Activated gamma-delta T cell treated with Interleukin-2 at 50 U/mL for 16 hours (primary cell): Measurements from ENCODE around the gene TNS1.

ENCODE experiments used
- DNase-seq: peaks from one replicate; pipeline ENCODE4 v3.0.0-alpha.2; 2020

The TNS1 gene

DNA sequence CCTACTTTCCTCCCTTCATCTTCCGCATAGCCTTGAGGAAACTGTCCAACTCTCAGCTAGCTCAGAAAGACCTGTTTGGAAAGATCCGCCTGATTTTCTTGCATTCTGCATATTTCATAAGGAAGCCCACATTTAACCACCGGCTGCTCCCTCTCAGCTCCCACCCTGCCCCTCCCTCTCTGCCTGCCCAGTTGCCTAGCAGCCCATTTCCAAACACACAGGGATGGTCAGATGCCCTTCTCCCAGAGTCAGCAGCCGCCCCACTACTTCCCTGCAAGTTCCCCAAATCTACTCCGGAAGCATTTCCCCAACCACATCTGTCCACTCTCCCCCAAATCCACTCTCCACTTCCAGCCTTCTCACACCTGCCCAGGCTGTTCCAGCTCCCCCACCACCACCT is 96.0 kb downstream of the TNS1 start:
- no peak for DNase-seq

DNA sequence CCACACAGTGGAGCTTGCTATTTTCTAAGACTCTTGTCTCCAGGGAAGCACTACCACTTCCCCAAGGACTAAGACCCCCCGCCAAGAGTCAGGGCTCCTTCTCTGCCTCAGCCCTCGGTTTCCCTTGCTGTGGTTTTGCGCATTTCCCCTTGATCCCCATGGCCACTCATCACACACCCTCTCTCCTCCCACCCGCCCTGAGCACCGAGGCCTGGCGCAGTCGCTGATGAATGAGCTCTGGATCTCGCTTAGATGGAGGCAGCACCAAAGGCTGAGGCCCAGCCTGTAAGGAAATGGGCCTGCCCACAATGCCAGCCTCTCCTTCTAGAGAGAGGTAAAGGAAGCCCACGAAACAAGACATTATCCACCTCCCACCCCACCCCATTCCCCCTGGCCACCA is 96.9 kb downstream of the TNS1 start:
- no peak for DNase-seq

DNA sequence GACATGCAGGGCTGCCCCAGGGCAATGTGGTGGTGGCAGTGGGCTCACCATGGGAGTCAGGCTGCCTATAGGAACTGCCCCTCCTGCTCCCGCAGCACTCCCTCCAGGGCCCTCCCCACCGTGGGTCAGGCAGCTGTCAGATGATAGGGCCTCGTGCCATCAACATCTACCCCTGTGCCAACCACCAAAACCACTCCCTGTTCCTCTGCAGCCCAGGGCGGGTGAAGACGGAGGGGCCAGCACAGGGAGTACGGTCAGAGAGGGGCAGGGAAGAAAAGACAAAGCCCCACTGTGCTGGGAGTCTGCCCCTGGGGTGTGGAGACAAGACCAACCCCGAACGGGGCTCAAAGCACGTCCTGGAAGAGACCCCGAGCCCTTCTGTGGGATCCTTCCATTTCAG is 97.4 kb downstream of the TNS1 start:
- DNase-seq = no peak

DNA sequence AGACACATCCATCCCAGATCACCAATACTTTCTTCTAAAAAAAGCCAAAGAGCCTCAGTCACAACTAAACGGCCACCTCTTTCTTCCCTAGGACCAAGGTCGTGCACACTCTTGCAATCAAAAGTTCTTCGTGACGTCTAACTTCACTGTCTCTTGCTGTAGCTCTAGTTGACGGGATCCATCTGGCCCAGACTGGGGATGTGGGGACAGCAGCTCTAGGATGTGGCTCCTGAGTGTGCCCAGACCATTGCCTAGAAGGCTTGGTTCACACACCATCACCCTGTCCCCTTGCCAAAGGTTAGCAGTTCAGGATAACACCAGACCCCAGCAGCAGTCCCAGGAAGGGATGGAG is 98.2 kb downstream of the TNS1 start:
- DNase-seq = no peak

DNA sequence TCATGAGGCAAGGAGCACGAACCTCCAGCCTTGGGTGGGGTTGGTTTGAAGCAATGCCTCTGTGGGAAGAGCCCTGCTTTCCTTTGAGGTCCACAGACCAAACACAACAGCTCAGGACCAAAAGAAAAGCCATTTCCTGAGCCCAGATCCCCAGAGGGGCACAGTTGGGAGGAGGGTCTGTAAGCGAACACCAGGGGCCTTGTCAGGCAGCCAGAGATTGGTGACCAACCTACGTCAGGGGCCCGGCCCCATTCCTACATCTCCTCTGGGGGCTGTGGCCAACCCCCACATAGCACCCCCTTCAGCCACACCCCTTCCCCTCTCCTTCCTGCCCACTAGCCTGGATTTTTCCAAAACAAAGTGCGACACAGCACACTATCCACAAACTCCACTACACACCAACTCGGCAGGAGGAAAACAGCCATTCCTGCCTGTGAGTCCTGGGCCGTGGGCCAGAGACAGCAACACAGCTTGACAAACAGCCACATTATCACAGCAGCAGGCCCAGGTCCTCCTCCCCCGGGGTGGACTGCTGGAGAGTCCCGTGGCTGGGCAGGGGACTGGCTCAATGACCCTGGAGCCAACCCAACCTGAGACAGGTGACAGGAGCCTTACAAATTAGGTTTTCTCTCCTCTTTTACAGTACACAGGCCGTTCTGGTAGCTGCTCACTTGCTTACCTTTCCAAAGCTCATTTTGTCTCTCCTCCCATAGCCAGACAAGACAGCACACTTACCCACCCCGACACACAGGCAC is 98.8 kb downstream of the TNS1 start:
- DNase-seq = no peak

DNA sequence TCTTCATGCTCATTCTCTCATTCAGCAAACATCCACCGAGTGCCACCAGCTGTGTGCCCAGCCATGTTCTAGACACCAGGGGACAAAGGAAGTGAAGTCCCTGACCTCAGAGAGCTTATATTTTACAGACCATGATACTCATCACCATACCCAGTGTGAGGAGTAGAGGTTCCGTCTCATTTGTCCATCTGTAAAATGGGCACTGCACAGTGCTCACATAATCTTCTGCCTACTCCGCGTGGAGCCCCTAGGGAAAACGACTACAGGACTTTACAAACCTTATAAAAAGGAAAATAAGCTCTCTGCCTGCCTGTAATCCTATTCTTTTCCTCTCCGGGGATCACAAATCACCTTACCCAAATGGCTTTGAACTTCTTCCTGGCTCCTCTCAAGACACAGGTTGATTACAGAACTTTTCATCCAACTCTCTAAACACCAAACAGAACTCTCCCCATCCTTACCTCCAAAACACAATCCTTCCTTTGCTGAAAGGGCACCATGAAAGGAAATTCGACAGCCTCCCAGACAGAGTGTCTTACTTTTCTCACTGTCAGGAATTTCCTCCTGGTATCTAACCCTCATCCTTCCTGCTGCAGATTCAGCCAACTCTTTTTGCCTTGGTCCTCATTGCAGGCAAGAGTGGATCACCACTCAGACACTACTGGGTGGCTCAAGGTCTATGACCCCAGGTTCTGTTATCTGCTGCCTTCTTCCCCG is 99.5 kb downstream of the TNS1 start:
- no peak for DNase-seq

DNA sequence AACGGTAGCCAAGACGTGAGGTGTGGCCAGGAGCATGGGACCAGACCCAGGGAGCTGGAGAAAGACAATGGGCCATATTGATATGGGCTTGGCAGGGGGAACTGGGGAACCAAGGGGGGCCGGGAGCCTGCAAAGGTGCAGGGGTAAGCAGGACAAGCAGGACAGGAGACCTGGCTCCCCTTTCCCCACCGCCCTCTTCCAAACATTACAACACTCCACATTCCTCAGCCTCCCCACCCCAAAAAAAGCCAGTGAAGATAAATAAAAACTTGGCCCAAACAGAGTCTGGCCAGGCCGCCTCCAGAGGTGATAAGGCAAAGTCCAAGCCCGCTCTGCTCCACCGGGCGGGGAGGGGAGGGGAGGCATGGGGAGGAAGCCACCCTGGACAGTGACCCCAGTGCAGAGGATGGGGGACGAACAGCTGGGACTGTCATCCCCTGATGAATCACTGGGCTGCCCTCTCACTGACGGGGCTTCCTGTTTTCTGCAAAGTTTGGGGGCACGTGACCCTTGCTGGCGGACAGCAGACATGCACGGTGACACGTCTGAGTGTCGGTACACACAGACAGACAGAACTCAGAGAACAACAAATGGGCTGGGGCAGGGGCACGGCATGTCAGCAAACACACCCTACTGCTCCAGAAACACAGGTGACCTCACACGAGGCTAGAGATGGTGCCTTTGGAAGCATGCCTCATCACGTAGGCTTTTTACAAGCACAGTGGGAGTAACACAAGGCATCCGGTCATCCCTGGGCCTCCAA is 100.2 kb downstream of the TNS1 start:
- DNase-seq = no peak

DNA sequence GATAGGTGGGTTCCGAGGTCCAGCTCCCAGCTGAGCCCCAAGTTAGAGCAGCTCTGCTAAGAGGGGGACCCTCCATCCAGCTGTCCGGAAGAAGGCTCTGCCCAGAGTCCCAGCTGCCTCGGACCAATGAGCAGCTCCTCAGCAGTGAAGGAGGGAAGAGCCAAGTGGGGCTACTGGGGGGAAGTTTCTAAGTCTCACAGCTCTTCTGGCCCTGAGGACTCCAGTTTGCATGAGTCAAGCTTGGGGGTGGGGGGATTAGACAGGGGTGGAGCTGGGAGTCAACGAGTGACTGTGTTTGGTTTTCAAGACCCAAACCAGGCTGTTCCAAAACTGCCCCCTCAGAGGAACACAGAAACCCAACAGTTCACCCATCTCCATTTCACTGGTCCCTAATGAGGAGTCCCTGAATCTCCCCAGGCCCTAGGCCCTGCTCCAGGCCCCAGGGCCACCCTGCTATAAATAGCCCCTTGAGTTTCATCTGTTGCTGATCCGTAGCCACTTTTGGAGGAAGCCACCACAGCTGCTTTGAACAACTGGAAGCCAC is 100.9 kb downstream of the TNS1 start:
- DNase-seq = no peak

DNA sequence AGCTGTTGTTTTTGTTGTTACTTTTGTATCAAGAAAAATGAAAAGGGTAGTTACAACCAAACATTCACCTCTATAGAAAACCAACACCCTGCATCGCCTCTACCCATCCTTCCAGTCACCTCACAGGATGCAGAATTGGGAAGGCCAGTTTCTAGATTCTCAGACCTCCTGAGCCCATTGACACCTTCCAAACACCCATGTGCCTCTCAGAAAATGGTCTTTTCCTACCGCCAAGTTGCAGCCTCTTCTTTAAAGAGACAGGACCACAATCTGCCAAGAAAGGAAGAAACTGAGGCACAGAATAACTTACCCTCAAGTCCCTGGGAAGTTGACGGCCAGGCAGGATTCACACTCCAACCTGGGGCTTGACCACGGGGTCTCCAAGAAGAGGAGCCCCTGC is 101.4 kb downstream of the TNS1 start:
- DNase-seq = no peak

DNA sequence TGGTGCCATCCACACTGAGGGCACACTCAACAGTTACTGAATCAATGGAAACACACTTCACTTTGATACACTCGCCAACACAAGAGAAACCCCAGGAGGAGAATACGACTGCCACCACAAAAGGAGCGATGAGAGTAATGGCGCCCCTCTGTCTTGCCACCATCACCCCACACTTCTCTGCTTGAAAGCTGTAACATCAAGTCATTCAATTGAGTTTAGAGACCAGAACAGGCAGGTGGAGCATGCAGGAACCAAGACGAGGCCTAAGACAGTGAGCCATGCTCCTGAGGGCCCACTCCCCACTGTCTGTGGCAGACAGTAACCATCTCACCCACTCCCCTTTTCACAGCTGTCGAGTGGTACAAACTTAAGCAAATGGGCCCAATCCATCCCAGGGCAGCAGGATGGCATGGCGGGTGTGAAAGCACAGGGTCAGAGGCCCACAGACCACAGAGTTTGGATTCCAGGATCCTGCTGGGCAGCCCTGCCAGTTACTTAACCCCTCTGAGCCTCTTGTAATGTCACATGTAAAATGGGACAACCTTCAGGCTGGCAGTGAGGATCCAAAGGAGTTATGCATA is 101.9 kb downstream of the TNS1 start:
- no peak for DNase-seq

DNA sequence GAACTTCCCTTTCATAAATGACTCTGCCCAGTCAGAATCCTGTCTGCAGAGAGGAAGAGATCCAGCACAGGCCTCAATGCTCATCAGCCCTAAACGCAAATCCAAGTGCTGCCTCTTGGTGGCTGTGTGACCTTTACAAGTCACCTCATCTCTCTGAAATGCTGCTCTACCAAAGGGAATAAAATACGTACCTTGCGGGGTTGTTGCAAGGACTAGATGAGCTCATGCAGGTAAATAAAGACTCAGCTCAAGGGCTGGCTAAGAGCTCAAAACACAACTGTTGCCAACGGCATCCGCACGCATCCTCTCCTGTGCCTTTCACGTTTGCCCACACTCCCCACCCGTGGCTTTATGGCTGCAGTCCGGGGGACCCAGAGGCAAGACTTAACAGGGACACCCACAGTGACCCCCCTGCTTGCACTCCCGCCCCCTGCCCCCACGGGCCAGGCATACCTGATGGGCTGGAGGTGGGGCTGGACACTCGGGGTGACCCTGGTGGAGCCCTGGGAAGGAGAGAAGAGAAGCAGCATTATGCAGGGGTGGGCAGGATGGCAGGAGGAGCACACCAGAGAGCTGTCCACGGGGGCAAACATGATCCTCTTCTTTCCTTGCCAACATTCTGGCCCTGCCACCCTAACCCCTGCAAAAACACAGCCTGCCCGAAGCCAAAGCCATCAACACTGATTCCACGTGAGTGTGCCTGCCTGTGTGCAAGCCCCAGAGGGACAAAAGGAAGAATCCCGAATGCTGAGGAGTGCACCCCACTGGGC is 102.6 kb downstream of the TNS1 start:
- no peak for DNase-seq

DNA sequence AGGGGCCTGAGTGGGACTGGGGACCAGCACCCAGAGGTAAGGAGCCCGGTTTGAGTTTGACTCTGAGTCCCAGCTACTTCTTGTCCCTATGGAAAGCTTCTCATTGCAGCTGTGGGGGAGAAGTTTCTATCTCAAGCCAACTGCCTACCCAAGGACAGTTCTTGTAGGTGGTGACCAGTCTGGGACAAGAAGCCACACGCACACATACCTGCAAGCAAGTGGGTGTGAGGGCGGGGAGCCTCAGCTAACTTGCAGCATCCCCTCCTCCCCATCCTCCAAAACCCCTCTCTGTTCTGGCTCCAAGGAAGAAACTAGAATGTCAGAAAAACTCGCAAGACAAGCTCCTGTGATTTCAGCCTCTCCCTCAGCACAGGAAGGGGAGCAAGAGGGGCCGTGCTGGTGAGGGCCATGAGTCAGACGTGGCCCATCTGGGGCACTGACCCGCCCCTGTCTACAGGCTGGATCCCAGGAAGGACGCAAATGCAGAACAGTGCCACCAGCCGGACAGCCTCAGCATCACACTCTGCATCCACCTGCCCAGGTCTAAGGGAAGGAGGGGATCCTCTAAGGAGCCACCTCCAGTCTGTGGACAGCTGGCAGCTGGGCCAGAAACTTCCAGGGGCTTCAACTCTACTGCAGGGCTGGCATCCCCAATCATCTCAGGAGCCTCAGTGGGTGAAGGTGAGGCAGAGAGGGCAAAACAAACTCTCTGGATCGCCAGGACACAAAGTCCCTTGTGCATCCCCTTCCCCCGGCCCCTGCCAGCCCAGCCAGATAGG is 103.4 kb downstream of the TNS1 start:
- no peak for DNase-seq

DNA sequence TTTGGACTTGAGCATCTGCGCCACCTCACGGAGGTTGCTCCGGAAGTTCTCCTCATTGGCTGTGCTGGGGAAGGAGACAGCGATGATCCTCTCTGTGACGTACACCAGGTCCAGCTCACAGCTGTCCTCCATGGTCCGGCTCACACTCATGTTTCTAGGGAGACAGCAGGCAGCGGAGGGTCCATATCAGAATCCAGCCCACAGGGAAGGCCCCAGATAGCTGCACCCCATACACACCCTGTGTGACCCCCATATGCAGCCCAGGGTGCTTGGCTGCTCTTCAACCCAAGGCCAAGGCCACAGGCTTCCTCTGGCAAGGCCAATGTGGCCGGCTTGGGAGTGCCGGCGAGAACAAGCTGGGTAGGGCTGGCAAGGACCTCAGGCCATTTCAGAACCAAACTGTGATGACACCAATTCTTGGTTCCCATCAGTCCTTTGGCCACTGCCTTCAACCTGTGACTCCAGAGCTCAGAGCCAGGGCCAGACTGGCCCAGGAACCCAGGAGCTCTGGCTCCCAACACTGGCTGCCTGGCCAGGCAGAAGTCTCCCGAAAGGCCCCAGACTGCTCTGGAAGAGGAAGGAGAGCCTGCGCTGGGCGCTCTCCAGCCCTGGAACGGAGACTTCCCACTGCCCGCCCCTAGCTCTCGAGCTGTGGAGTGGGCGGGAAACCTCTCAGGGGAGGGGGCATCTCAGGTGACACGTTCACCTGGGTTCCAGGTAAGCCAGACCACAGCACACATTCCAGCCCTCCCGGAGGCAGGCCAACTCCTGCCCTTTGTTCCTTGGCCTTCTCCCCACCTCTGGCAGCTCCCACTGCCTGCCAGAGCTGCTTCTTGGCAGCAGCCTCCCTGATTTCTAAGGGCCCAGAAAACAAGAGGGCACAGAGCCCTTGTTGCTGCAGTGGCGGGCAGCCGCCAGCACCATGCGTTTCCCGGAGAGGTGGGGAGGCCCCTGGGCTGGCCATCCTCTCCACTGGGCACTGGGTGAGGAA is 104.7 kb downstream of the TNS1 start:
- DNase-seq = no peak

DNA sequence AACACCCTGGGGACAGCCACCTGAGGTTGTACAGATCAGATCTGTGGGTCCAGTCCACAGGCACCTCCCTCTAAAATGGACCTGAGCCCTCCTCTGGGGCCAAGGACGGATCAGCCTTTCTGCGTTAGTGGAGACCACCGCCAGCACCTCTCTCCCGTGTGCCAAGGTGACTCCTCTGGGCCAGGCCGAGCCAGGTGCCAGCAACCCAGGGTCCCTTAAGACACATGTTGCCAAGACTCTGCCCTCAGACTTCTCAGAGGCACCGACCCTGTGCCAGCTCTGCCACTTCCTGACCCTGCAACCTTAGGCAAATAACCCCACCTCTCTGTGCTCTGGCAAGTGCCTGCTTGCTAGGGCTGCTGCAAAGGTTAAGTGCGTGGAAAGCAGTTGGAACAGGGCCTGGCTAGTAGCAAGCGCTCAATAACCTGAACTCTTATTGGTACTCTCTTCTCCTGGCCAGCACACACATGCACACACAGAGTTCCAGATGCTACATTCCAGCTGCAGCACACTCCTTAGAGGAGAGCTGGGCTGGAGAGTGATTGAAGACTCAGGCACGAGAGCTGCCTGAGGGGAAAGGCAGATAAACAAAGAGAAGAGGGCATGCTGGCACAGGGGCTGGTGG is 105.6 kb downstream of the TNS1 start:
- no peak for DNase-seq

DNA sequence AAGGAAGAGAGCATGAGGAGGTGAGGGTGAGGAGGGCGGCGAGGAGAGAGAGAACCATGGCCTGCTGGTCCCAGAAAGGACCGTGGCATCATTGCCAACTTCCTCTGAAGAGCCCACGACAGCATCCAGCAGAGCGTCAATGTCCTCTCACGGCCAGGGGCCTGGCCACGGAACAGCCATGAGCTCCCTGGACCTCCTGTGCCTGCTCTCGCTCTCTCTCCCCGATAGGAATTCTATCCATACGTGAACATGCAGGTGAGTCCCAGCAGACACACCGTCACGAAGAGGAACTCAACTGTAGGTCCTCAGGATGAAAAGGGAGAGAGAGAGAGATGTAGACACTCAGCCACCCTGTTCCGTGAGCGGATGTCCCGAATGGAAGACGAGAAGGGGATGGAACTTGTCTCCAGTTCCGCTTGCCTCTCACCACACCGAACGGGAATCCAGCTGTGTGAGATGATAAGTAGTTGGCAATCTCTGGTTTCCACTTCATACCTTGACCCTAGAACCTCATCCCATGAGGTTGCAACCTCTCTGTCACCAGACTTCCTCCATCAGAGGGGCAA is 107.6 kb downstream of the TNS1 start:
- no peak for DNase-seq

DNA sequence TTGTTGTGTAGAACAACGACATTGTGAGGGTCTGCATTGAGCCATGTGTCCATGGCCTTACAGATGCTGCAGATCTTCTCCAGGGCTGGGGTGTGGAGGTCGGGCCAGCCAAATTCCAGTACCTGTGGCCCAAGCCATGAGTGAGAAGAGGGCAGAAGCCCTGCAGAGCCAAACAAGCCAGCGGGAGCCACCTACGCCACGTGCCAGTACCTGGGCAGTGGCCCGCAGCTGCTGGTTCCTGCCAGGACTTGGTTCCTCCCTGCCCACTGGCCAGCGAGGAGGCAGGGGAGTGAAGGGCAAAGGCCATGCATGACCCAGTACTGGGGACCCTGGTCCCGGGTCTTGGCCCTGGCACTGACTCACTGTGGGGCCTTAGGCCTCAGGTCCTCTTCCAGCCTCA is 109.4 kb downstream of the TNS1 start:
- DNase-seq = no peak

DNA sequence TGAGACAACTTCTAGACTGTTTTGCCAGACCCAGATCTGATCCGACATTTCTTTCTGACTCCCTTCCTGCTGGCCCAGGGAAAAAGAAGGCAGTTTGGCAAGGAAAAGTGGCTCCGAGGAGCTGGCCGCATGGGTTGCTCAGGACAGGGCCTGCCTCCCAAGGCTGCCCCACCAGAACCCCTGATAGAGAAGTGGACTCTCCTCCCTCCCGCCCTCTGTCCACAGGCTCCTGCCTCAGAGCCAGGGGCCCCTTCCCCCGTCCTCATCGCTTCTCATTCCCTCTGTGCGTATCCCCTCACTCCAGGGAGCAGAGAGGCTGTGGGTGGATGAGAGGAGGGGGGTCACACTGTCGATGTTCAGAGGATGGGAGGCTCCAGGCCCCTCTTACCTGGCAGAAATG is 110.2 kb downstream of the TNS1 start:
- no peak for DNase-seq

DNA sequence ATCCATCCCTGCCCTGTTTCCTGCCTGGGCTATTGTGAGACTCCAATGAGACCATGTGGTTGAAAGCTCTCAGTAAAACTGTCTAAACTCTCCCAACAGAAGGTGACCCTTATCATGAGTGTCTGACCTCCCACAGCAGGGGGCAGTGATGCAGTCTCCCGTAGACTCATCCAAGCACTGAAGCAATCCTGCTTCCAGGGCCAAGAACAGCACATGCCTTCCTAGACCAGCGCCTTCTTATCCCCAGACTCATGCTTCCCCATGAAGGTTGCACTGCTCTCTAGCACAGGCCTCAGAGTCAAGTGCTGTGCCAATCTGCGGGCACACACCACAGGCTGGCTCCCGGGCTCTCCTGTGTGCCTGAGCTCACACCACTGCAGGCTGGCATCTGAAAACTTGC is 112.3 kb downstream of the TNS1 start:
- no peak for DNase-seq

DNA sequence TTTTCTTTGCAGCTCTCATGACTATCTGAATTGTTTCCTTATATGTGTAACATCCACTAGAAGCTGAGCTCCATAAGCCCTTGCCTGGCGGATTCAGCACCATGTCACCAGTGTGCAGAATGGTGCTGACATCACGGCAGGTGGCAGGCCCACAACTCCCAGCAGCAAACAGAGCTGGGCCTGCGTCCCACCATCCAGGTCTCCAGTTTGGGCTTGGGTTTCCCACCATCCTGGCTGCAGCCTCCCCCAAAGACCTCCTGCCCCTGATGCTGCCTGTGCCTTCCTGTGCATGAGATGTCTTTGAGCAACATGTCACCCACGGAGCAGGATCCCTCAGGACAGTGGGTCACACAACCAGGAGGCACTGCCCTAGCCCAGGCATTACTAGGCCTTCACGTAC is 113.1 kb downstream of the TNS1 start:
- DNase-seq = no peak
